GM19463 (cell line): ENCODE results near the gene MATN3.

Source experiments
- ATAC-seq: cut with Tn5 transposase; IDR thresholded peaks from one replicate; pipeline ENCODE4 v1.9.1; 2021; ENCODE audit warnings: mild to moderate bottlenecking, moderate library complexity; ENCODE audit not compliant: unreplicated experiment

The MATN3 gene

GRCh38 chr2:19943189-19943588 is 69.3 kb downstream of the MATN3 start:
- ATAC-seq, result no peak

- no peak for ATAC-seq
Measured at GRCh38 chr2:19942199-19942598, 70.3 kb downstream of the MATN3 start.
